ENCODE results near the gene LAD1.

DNA sequence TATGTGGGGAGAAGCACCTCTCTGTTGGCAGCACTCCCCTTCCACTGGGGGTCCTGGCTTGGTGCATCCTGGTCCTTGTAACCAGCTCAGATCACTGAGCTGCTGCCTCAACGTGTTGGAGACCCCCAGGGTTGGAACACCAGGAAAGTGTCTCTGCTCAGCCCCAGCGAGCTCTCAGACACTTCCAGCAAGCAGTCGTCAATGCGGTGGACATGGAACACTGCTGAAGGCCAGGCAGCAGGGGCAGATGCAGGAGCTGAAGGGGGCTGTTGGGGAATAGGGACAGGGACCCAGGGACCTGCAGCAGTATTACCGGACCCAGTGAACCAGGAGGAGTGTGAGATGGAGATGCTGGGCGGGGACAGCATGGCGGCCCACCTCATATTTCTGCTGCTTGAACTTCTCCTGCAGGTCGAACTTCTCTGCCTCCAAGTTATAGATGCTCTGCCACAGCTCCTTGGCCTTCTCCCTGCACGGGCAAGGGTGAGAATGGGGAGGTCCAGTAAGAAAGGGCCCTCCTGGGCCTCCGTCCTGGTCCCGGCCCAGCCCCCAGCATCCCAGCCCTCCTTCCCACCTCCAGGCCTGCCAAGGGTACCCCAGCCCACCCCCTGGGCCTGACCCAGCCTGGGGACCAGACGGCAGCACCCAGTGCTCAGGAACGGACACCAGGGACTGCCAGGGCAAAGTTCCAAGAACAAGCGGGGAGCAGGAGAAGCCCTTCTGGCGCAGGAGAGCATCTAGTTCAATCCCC is 38.0 kb downstream of the LAD1 start:
- TF ChIP-seq, protein P1, sequence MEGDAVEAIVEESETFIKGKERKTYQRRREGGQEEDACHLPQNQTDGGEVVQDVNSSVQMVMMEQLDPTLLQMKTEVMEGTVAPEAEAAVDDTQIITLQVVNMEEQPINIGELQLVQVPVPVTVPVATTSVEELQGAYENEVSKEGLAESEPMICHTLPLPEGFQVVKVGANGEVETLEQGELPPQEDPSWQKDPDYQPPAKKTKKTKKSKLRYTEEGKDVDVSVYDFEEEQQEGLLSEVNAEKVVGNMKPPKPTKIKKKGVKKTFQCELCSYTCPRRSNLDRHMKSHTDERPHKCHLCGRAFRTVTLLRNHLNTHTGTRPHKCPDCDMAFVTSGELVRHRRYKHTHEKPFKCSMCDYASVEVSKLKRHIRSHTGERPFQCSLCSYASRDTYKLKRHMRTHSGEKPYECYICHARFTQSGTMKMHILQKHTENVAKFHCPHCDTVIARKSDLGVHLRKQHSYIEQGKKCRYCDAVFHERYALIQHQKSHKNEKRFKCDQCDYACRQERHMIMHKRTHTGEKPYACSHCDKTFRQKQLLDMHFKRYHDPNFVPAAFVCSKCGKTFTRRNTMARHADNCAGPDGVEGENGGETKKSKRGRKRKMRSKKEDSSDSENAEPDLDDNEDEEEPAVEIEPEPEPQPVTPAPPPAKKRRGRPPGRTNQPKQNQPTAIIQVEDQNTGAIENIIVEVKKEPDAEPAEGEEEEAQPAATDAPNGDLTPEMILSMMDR (conservative IDR thresholded peaks at IDR 0.05; ENCODE audit: low read length), result no peak
- no peak for TF ChIP-seq EZH2phosphoT487 (IDR thresholded peaks at IDR 0.05; ENCODE audit: borderline replicate concordance)
